OCI-LY7 (cell line): ENCODE results near the gene TMEM139. TPM values are rescaled to one million over a fixed set of nuclear protein-coding genes. Genes with fewer than 3 reads are reported as not detected.

ENCODE experiments used
- BruUV-seq: library from RNA; stranded (reverse); fragments of 400-500 nt; replicated peaks from 2 replicates; lab custom pipeline; 2021; lab: Mats Ljungman, UMichigan
- CTCF ChIA-PET: fragments of 300-600 bp; sonication (Branson Sonifier 250); formaldehyde crosslinking; loops from one replicate; lab custom pipeline; 2022; ENCODE audit warnings: antibody characterized with exemption; ENCODE audit not compliant: unreplicated experiment; lab: Charles Lee
- POLR2A ChIA-PET: fragments of 300-600 bp; sonication (Branson Sonifier 250); formaldehyde crosslinking; loops from one replicate; lab custom pipeline; 2022; ENCODE audit warnings: antibody characterized with exemption; lab: Charles Lee
- DNase-seq: peaks from one replicate; pipeline ENCODE4 v3.0.0-alpha.2; 2015; ENCODE audit warnings: low spot score
- H2AFZ ChIP-seq: fragments of 200-600 bp; sonication (generic), shearing (Covaris generic); 2 replicates; pipeline ENCODE4 v1.6.1; 2014; ENCODE audit warnings: mild to moderate bottlenecking, antibody characterized with exemption, low read length, moderate library complexity
- H3K27ac ChIP-seq: fragments of 200-600 bp; sonication (generic); 2 replicates; pipeline ENCODE4 v1.5.1; 2014; ENCODE audit warnings: mixed run types, low read depth, mild to moderate bottlenecking, moderate library complexity, low read length, inconsistent platforms; ENCODE audit not compliant: poor library complexity, severe bottlenecking
- H3K36me3 ChIP-seq: fragments of 200-600 bp; sonication (generic); 2 replicates; pipeline ENCODE4 v1.6.1; 2014; ENCODE audit warnings: mild to moderate bottlenecking, antibody characterized with exemption, low read length, moderate library complexity, mixed read lengths; ENCODE audit not compliant: insufficient read depth
- H3K4me1 ChIP-seq: fragments of 200-600 bp; sonication (generic); 2 replicates; pipeline ENCODE4 v1.5.1; 2014; ENCODE audit warnings: mild to moderate bottlenecking, low read length; ENCODE audit not compliant: insufficient read depth, poor library complexity, severe bottlenecking
- H3K4me2 ChIP-seq: fragments of 200-600 bp; sonication (generic); 2 replicates; pipeline ENCODE4 v1.6.1; 2014; ENCODE audit warnings: mild to moderate bottlenecking, low read length
- H3K4me3 ChIP-seq: fragments of 200-600 bp; sonication (generic); 2 replicates; pipeline ENCODE4 v1.5.1; 2014; ENCODE audit warnings: mild to moderate bottlenecking, low read depth, low read length; ENCODE audit not compliant: poor library complexity, severe bottlenecking
- H3K79me2 ChIP-seq: fragments of 200-600 bp; sonication (generic); 2 replicates; pipeline ENCODE4 v1.6.1; 2016; ENCODE audit warnings: low read depth, mild to moderate bottlenecking, low read length, moderate library complexity, mixed read lengths; ENCODE audit not compliant: insufficient read depth
- H3K9me2 ChIP-seq: fragments of 200-600 bp; sonication (generic); 2 replicates; pipeline ENCODE4 v1.6.1; 2016; ENCODE audit warnings: mild to moderate bottlenecking, low read length, mixed read lengths; ENCODE audit not compliant: insufficient read depth
- H3K9me3 ChIP-seq: fragments of 200-600 bp; sonication (generic); 2 replicates; pipeline ENCODE4 v1.6.1; 2014; ENCODE audit warnings: mild to moderate bottlenecking, mixed run types, low read length, mixed read lengths
- H4K20me1 ChIP-seq: fragments of 200-600 bp; sonication (generic); 2 replicates; pipeline ENCODE4 v1.6.1; 2014; ENCODE audit warnings: mild to moderate bottlenecking, antibody characterized with exemption, low read length, moderate library complexity, mixed read lengths; ENCODE audit not compliant: insufficient read depth
- EZH2phosphoT487 ChIP-seq: fragments of 200-600 bp; sonication (generic); IDR thresholded peaks from 2 replicates; pipeline ENCODE4 v1.6.1; 2018; ENCODE audit warnings: low read depth, borderline replicate concordance, mild to moderate bottlenecking, mixed run types, antibody characterized with exemption, low read length, moderate library complexity, mixed read lengths
- intact Hi-C: fragments of 100-400 bp; cut with micrococcal nuclease; formaldehyde crosslinking; loops from one replicate; pipeline ENCODE4 v1.10.0; 2022; ENCODE audit not compliant: unreplicated experiment
- total RNA-seq, 2 experiments: library from RNA; depleted of rRNA in 1 of 2; stranded (reverse); fragments of >200 nt in 1 of 2; shearing (Covaris generic) in 1 of 2; gene quantifications; 2 replicates each; pipeline ENCODE4 v1.2.3, GENCODE V29; 2014 to 2022
- TF ChIP-seq, protein P1 (sequence below): fragments of 200-600 bp; sonication (generic); conservative IDR thresholded peaks from 2 replicates; pipeline ENCODE4 v1.5.1; 2014; ENCODE audit warnings: mild to moderate bottlenecking, antibody characterized with exemption, low read length, moderate library complexity, mixed read lengths

TMEM139 gene
- total RNA-seq, 2 experiments from 2014 or later, result 0.46 TPM; not detected in 1

DNA sequence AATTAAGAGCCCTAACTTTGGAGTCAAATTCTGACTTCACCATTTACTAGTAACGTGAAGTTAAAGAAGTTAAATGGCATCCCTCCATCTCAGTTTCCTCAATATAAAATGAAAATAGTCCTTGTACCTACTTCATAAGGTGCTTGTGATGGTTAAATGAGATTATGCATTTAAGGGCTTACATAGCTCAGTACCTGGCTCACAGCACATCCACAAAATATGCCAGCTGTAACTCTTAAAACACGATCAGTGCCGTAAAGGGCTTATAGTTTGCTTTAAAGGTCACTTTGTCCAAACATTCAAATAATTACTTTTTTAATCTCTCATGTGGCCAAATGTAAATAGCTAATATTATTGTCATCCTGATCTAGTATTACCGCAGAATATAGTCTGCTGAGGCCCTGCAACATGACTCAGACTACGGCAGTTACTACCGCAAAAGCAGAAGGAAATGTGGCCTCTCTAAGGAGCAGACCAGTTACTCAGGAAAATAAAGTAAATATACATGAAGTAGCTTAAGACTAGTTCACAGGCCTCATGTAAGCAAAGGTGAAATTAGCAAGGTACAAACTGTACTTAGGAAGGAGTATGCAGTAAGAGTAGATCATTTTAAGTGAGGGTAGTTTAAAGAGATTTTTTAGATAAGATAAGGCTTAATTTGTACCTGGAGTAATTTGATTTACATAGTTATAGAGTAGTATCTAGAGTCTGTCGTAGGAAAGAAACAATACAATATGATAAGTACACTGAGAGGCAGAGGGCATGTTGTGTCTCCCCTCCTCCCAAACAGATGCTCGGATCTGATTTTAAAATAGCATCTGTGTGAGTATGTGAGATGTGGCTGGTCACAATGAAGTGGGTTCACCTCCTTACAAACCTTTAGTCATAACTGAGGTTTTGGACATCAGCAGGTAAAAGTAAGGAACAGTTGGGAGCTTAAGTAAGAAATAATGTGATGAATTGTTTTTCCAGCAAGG, 16.5 kb downstream of the TMEM139 start:
- no peak overlapping the region for H2AFZ ChIP-seq
- peaks cover 12% of the 10 kb centered on the region; the same call in 1 of the 2 replicates for H4K20me1 ChIP-seq
- H3K79me2 ChIP-seq, result peaks cover 6% of the 10 kb centered on the region; the same call in 1 of the 2 replicates
- no peaks in the 10 kb centered on the region for H3K9me3 ChIP-seq
- H3K9me2 ChIP-seq, result no peaks in the 10 kb centered on the region
- ChIA-PET CTCF (no interaction called here), POLR2A (interaction anchor here (0.5 to 2.3 kb wide), 4 partner anchors 8 to 1526 kb away, joined by 3 to 15 read pairs (median 3); no protein-coding TSS in a partner anchor)
- intact Hi-C loops, result no loop called here
- no peak overlapping the region for H3K4me2 ChIP-seq
- BruUV-seq, result no TSS peak
- DNase-seq, result no peak
- no peak overlapping the region for H3K4me3 ChIP-seq
- TF ChIP-seq, protein P1, sequence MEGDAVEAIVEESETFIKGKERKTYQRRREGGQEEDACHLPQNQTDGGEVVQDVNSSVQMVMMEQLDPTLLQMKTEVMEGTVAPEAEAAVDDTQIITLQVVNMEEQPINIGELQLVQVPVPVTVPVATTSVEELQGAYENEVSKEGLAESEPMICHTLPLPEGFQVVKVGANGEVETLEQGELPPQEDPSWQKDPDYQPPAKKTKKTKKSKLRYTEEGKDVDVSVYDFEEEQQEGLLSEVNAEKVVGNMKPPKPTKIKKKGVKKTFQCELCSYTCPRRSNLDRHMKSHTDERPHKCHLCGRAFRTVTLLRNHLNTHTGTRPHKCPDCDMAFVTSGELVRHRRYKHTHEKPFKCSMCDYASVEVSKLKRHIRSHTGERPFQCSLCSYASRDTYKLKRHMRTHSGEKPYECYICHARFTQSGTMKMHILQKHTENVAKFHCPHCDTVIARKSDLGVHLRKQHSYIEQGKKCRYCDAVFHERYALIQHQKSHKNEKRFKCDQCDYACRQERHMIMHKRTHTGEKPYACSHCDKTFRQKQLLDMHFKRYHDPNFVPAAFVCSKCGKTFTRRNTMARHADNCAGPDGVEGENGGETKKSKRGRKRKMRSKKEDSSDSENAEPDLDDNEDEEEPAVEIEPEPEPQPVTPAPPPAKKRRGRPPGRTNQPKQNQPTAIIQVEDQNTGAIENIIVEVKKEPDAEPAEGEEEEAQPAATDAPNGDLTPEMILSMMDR, result no peak
- no peak for TF ChIP-seq EZH2phosphoT487
- peaks cover 97% of the 10 kb centered on the region for H3K36me3 ChIP-seq
- H3K4me1 ChIP-seq, result peaks cover 7% of the 10 kb centered on the region
- no peak overlapping the region for H3K27ac ChIP-seq

DNA sequence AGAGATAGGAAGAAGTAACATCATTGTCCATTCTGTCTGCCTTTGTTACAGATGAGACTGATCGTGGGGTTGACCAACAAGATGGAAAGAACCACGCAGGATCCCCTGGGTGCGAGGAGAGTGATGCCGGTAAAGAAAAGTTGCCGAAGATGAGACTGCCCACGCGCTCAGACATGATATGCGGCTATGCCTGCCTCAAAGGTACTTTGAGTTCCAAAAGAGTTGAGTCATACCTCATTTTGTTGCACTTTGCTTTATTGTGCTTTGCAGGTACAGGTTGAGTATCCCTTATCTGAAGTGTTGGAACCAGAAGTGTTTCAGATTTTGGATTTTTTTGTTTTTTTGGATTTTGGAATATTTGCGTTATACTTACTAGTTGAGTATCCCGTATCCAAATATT, 19.0 kb downstream of the TMEM139 start:
- BruUV-seq, result no TSS peak
- ChIA-PET CTCF (no interaction called here), POLR2A (interaction anchor here (0.6 kb wide), 1 partner anchor 35 kb away, joined by 3 read pairs; no protein-coding TSS in a partner anchor)
- intact Hi-C loops, result no loop called here
- Histone ChIP-seq H3K4me2 (no peak overlapping the region), H2AFZ (no peak overlapping the region), H3K4me1 (no peaks in the 10 kb centered on the region), H3K27ac (no peak overlapping the region), H3K9me2 (no peaks in the 10 kb centered on the region), H3K9me3 (no peaks in the 10 kb centered on the region), H3K36me3 (peaks cover 98% of the 10 kb centered on the region), H3K4me3 (no peak overlapping the region), H3K79me2 (no peaks in the 10 kb centered on the region), H4K20me1 (0 out of 2 replicates have a peak, but pooled peaks cover 7% of the 10 kb centered on the region)
- no peak for TF ChIP-seq EZH2phosphoT487
- TF ChIP-seq, protein P1, result no peak
- DNase-seq, result no peak
